A549 (cell line): ENCODE measurements around the gene LHX4. TPM values are rescaled to one million over a fixed set of nuclear protein-coding genes. Genes with fewer than 3 reads are reported as not detected.
A peak's percentile ranks its signal among the peaks of the same experiment; 100 is the strongest.

Experiments
- ATAC-seq, 2 experiments: fragments of 200-7000 bp in 1 of 2; fragments of >200 bp in 1 of 2; cut with Nextera tagmentation in 1 of 2; cut with Tn5 transposase in 1 of 2; 3 replicates each; pipeline versions ENCODE4 v1.8.0 to v1.9.1; 2018 to 2020; ENCODE audit warnings: mild to moderate bottlenecking in 1 of 2, moderate library complexity in 1 of 2
- CTCF ChIA-PET: fragments of 300-600 bp; sonication (Branson Sonifier 250); formaldehyde crosslinking; extraction: SDS; loops from one replicate; lab custom pipeline; 2021; ENCODE audit warnings: antibody characterized with exemption, inconsistent platforms; lab: Yijun Ruan, JAX
- POLR2A ChIA-PET: fragments of 350-600 bp; formaldehyde crosslinking; extraction: SDS; loops from one replicate; lab custom pipeline; 2021; ENCODE audit warnings: antibody characterized with exemption, inconsistent platforms; lab: Yijun Ruan, JAX
- DNase-seq, 2 experiments: peaks; one replicate each; pipeline versions ENCODE4 v3.0.0 to v3.0.0-alpha.2; 2011 to 2016; ENCODE audit warnings: low read depth in 1 of 2, low spot score in 1 of 2
- FAIRE-seq: peaks from 2 replicates; lab custom pipeline; 2011; peaks lifted over from hg19 to GRCh38; lab: Jason Lieb, UNC
- H3K27ac ChIP-seq, 2 experiments: fragments of >200 bp; sonication (Bioruptor Twin); formaldehyde crosslinking; 3 replicates each; pipeline ENCODE4 v1.5.1; 2016 to 2017
- H3K4me1 ChIP-seq: fragments of >200 bp; sonication (Bioruptor Twin); formaldehyde crosslinking; 3 replicates; pipeline ENCODE4 v1.6.1; 2016
- H3K4me2 ChIP-seq: fragments of >200 bp; sonication (Bioruptor Twin); formaldehyde crosslinking; 3 replicates; pipeline ENCODE4 v1.6.1; 2016
- H3K4me3 ChIP-seq: fragments of >200 bp; sonication (Bioruptor Twin); formaldehyde crosslinking; 3 replicates; pipeline ENCODE4 v1.5.1; 2016
- H3K9me3 ChIP-seq: fragments of >200 bp; sonication (Bioruptor Twin); formaldehyde crosslinking; 3 replicates; pipeline ENCODE4 v1.6.1; 2016
- BHLHE40 ChIP-seq: IDR thresholded peaks from 2 replicates; pipeline ENCODE4 v1.6.1; 2012; ENCODE audit warnings: low read depth, low read length, inconsistent platforms
- CBX8 ChIP-seq: fragments of 200-600 bp; sonication (generic); IDR thresholded peaks from 2 replicates; pipeline ENCODE4 v1.6.1; 2016
- CEBPB ChIP-seq, 2 experiments: fragments of >200 bp in 1 of 2; sonication (Bioruptor Twin) in 1 of 2; formaldehyde crosslinking in 1 of 2; IDR thresholded peaks; 2 replicates each; pipeline ENCODE4 v1.6.1; 2012 to 2016
- CHD2 ChIP-seq: fragments of 150-350 bp; IDR thresholded peaks from 2 replicates; pipeline ENCODE4 v1.6.1; 2014; ENCODE audit warnings: low read length; ENCODE audit not compliant: partially characterized antibody
- EHF ChIP-seq: fragments of 250-450 bp; sonication (Bioruptor Pico); IDR thresholded peaks from 2 replicates; pipeline ENCODE4 v1.5.0; 2020; ENCODE audit warnings: mild to moderate bottlenecking
- EHMT2 ChIP-seq: fragments of 200-600 bp; sonication (generic); IDR thresholded peaks from 2 replicates; pipeline ENCODE4 v1.6.1; 2016; ENCODE audit warnings: antibody characterized with exemption, low read depth, mild to moderate bottlenecking, moderate library complexity
- EP300 ChIP-seq, 2 experiments: fragments of >200 bp; sonication (Bioruptor Twin); formaldehyde crosslinking; IDR thresholded peaks; 2 replicates in 1 of 2; 3 replicates in 1 of 2; pipeline ENCODE4 v1.6.1; 2016 to 2017
- ESRRA ChIP-seq: fragments of 150-350 bp; IDR thresholded peaks from 2 replicates; pipeline ENCODE4 v1.6.1; 2014; ENCODE audit warnings: mild to moderate bottlenecking, low read length, borderline replicate concordance
- FOSB ChIP-seq: fragments of 250-450 bp; sonication (Bioruptor Pico); IDR thresholded peaks from 2 replicates; pipeline ENCODE4 v1.5.0; 2020; ENCODE audit warnings: mild to moderate bottlenecking, moderate library complexity
- HDAC2 ChIP-seq: fragments of 200-600 bp; sonication (generic); IDR thresholded peaks from 2 replicates; pipeline ENCODE4 v1.6.1; 2016
- HEYL ChIP-seq: fragments of 250-450 bp; sonication (Bioruptor Pico); IDR thresholded peaks from 2 replicates; pipeline ENCODE4 v1.8.0; 2021; ENCODE audit warnings: mild to moderate bottlenecking, moderate library complexity
- HOXB13 ChIP-seq: fragments of 250-450 bp; sonication (Bioruptor Pico); IDR thresholded peaks from 2 replicates; pipeline ENCODE4 v1.5.0; 2020; ENCODE audit warnings: low read depth, mild to moderate bottlenecking, moderate library complexity
- HOXB5 ChIP-seq: fragments of 250-450 bp; sonication (Bioruptor Pico); IDR thresholded peaks from 2 replicates; pipeline ENCODE4 v1.5.0; 2020; ENCODE audit warnings: mild to moderate bottlenecking, moderate library complexity
- JUNB ChIP-seq: fragments of >200 bp; sonication (Bioruptor Twin); formaldehyde crosslinking; IDR thresholded peaks from 2 replicates; pipeline ENCODE4 v1.6.1; 2016
- KDM1A ChIP-seq: fragments of 200-600 bp; sonication (generic); IDR thresholded peaks from 2 replicates; pipeline ENCODE4 v1.6.1; 2016; ENCODE audit warnings: low read depth, mild to moderate bottlenecking
- MAZ ChIP-seq: fragments of 150-350 bp; IDR thresholded peaks from 2 replicates; pipeline ENCODE4 v1.6.1; 2014; ENCODE audit warnings: antibody characterized with exemption, low read depth, low read length, borderline replicate concordance
- PHF8 ChIP-seq: fragments of 200-600 bp; sonication (generic); IDR thresholded peaks from 2 replicates; pipeline ENCODE4 v1.6.1; 2016; ENCODE audit warnings: low read depth, mild to moderate bottlenecking, antibody characterized with exemption, moderate library complexity, borderline replicate concordance
- POLR2A ChIP-seq: IDR thresholded peaks from 2 replicates; pipeline ENCODE4 v1.6.1; 2012; ENCODE audit warnings: mild to moderate bottlenecking, low read length
- RAD21 ChIP-seq, 2 experiments: fragments of >200 bp in 1 of 2; sonication (Bioruptor Twin) in 1 of 2; formaldehyde crosslinking in 1 of 2; IDR thresholded peaks in 1 of 2; conservative IDR thresholded peaks in 1 of 2; 2 replicates in 1 of 2; 3 replicates in 1 of 2; pipeline ENCODE4 v1.6.1; 2012 to 2018; ENCODE audit warnings: inconsistent platforms in 1 of 2
- RCOR1 ChIP-seq: fragments of 150-350 bp; IDR thresholded peaks from 2 replicates; pipeline ENCODE4 v1.6.1; 2014; ENCODE audit warnings: antibody characterized with exemption, low read length, low read depth
- SMC3 ChIP-seq: fragments of >200 bp; sonication (Bioruptor Twin); formaldehyde crosslinking; IDR thresholded peaks from 3 replicates; pipeline ENCODE4 v1.6.1; 2018; ENCODE audit warnings: inconsistent platforms
- SREBF2 ChIP-seq: fragments of 450-650 bp; IDR thresholded peaks from 2 replicates; pipeline ENCODE4 v1.6.1; 2014; ENCODE audit warnings: mild to moderate bottlenecking, moderate library complexity
- TFCP2L1 ChIP-seq: fragments of 250-450 bp; sonication (Bioruptor Pico); IDR thresholded peaks from 2 replicates; pipeline ENCODE4 v1.5.0; 2021; ENCODE audit warnings: mild to moderate bottlenecking
- ZFP36 ChIP-seq: fragments of 450-650 bp; IDR thresholded peaks from 2 replicates; pipeline ENCODE4 v1.6.1; 2014; ENCODE audit warnings: borderline replicate concordance; ENCODE audit not compliant: partially characterized antibody
- WGBS: methylation state at CpG from one replicate; pipeline ENCODE4 v1.1.6; 2017; ENCODE audit errors: missing lambda C conversion rate; 5-methylcytosine and 5-hydroxymethylcytosine counted together
- polyA plus RNA-seq, 4 experiments: library from polyadenylated mRNA; depleted of rRNA in 3 of 4; stranded (reverse); fragments of >200 nt; fragmentation: RNase III in 1 of 4; extraction: RNeasy Plus Mini Kit Qiagen cat#74134 plus additional on column Dnase treatment in 1 of 4; gene quantifications; 2 replicates in 3 of 4; 3 replicates in 1 of 4; pipeline ENCODE4 v1.2.3, GENCODE V29; 2011 to 2017
- TF ChIP-seq, protein P1 (sequence below): fragments of >200 bp; sonication (Bioruptor Twin); formaldehyde crosslinking; IDR thresholded peaks from 3 replicates; pipeline ENCODE4 v1.6.1; 2016
- TF ChIP-seq, protein P2 (sequence below): fragments of 200-600 bp; sonication (generic); IDR thresholded peaks from 2 replicates; pipeline ENCODE4 v1.6.1; 2016; ENCODE audit warnings: antibody characterized with exemption, mild to moderate bottlenecking, moderate library complexity
- TF ChIP-seq, protein P3 (sequence below): fragments of 250-450 bp; sonication (Bioruptor Pico); IDR thresholded peaks from 2 replicates; pipeline ENCODE4 v1.5.0; 2020; ENCODE audit warnings: low read depth, mild to moderate bottlenecking, moderate library complexity
- TF ChIP-seq, protein P4 (sequence below): IDR thresholded peaks from 2 replicates; pipeline ENCODE4 v1.6.1; 2012
- TF ChIP-seq, protein P5 (sequence below): fragments of 250-450 bp; sonication (Bioruptor Pico); IDR thresholded peaks from 2 replicates; pipeline ENCODE4 v1.5.0; 2021; ENCODE audit warnings: mild to moderate bottlenecking, moderate library complexity, borderline replicate concordance

Gene LHX4
- polyA plus RNA-seq, 2 of the 4 experiments (the other 2 are of a cell fraction), result 0.62 to 0.80 TPM

DNA sequence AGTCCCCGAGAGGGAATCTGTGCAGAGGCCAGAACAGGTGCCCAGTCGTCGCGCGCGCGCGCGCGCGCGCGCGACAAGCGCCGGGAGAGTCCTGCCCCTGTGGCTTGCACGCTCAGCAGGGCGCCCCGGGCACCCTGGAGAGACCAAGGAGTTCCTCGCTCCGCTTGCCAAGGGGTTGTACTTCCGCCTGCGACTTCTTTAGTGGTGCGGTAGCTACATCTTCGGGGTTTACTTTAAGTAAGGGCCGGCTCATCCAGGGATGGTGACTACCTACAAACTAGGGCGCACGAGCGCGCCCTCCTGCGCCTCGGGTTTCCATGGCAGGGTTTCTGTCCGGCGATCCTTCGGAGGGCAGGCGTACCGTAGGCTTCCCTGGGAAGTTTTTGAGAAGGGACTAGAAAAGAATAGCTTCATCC, 1.4 kb downstream of the LHX4 start (continued):
- peak; percentile 28; a peak in 2 of 5 replicates for TF ChIP-seq RAD21 (conservative IDR thresholded peaks at IDR 0.05 in 1 of 2, IDR thresholded peaks at IDR 0.05 in 1 of 2)
- TF ChIP-seq PHF8, result peak; percentile 31; the same call in 1 of the 2 replicates
- TF ChIP-seq JUNB, result no peak
- no peak for TF ChIP-seq SREBF2

DNA sequence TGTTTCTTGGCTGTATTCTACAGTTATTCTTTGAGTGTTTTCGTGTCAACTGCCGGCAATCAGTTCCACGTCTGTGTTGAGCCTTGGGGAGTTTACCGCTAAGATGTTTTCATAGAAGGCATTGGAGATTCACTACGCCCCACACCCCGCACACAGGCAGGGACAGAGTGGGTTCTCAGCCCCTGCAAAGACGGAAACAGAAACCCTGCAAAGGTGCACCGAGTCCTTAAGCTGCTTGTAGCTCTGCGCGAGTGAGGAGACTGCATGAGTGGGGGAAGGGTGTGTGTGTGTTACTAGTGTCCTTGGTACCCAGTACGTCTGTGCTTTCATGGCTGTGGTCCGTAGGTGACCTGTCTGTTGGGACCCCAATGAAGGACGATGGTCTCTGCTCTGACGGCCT, 1.9 kb downstream of the LHX4 start:
- POLR2A ChIA-PET, result interaction anchor here (0.8 kb wide), 1 partner anchor 124 kb away, joined by 3 read pairs; no protein-coding TSS in a partner anchor
- Histone ChIP-seq H3K27ac (peak overlapping the region in 1 of 2 experiments; percentile 87; a peak in 3 of 6 replicates), H3K4me3 (peak overlapping the region; percentile 70), H3K9me3 (no peaks in the 10 kb centered on the region), H3K4me1 (peaks cover 4% of the 10 kb centered on the region; the same call in 2 of the 3 replicates), H3K4me2 (peak overlapping the region; percentile 97)
- no peak for DNase-seq
- ATAC-seq, result no peak; a peak in 2 of 6 replicates
- CTCF ChIA-PET, result interaction anchor here (0.9 to 5.8 kb wide), 20 partner anchors 9 to 364 kb away, joined by 3 to 40 read pairs (median 4); partner anchors contain the start of gene TOR1AIP1
- FAIRE-seq, result no peak
- TF ChIP-seq, protein P1, sequence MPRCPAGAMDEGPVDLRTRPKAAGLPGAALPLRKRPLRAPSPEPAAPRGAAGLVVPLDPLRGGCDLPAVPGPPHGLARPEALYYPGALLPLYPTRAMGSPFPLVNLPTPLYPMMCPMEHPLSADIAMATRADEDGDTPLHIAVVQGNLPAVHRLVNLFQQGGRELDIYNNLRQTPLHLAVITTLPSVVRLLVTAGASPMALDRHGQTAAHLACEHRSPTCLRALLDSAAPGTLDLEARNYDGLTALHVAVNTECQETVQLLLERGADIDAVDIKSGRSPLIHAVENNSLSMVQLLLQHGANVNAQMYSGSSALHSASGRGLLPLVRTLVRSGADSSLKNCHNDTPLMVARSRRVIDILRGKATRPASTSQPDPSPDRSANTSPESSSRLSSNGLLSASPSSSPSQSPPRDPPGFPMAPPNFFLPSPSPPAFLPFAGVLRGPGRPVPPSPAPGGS, result no peak
- TF ChIP-seq SMC3, result no peak
- no peak for TF ChIP-seq HOXB13 (CRISPR knock-in tag)
- TF ChIP-seq MAZ, result no peak
- TF ChIP-seq, protein P2, sequence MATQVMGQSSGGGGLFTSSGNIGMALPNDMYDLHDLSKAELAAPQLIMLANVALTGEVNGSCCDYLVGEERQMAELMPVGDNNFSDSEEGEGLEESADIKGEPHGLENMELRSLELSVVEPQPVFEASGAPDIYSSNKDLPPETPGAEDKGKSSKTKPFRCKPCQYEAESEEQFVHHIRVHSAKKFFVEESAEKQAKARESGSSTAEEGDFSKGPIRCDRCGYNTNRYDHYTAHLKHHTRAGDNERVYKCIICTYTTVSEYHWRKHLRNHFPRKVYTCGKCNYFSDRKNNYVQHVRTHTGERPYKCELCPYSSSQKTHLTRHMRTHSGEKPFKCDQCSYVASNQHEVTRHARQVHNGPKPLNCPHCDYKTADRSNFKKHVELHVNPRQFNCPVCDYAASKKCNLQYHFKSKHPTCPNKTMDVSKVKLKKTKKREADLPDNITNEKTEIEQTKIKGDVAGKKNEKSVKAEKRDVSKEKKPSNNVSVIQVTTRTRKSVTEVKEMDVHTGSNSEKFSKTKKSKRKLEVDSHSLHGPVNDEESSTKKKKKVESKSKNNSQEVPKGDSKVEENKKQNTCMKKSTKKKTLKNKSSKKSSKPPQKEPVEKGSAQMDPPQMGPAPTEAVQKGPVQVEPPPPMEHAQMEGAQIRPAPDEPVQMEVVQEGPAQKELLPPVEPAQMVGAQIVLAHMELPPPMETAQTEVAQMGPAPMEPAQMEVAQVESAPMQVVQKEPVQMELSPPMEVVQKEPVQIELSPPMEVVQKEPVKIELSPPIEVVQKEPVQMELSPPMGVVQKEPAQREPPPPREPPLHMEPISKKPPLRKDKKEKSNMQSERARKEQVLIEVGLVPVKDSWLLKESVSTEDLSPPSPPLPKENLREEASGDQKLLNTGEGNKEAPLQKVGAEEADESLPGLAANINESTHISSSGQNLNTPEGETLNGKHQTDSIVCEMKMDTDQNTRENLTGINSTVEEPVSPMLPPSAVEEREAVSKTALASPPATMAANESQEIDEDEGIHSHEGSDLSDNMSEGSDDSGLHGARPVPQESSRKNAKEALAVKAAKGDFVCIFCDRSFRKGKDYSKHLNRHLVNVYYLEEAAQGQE, result no peak
- no peak for TF ChIP-seq CHD2
- no peak for TF ChIP-seq HEYL (CRISPR knock-in tag)
- 30% methylated on average over 14 of the region's 14 CpGs for WGBS

DNA sequence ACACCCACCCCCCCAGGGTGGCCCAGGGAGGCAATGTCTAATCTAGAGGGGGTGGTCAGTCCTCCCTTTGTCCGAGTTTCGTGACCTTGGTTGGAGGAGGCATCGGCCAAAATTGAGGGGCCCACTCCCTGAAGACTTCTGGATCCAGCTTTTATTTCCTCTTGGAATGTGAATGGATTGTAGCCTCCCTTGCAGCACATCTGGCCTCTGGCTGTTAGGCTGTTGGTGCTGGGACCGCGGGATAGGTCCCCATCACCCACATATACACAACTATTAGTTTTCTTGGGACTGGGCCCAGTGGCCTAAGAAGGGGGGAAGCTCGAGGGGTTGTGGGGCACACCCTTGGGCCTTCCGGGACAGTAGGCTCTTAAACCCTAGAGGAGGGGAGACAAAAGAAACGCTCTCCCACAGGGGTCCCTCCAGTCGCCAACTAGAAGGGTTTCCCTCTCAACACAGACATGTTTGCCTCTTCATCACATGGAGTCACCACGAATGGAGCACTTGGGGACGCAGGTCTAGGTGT, 2.5 kb downstream of the LHX4 start:
- TF ChIP-seq TFCP2L1 (CRISPR knock-in tag) (no peak), EHF (CRISPR knock-in tag) (no peak), EP300 (IDR thresholded peaks at IDR 0.05) (no peak), HOXB13 (CRISPR knock-in tag) (no peak), HDAC2 (no peak), POLR2A (no peak), HOXB5 (CRISPR knock-in tag) (no peak), KDM1A (no peak), BHLHE40 (no peak), CBX8 (no peak), FOSB (CRISPR knock-in tag) (no peak), EHMT2 (no peak), PHF8 (no peak), ESRRA (no peak), RCOR1 (no peak), CEBPB (IDR thresholded peaks at IDR 0.05) (no peak), ZFP36 (no peak)
- TF ChIP-seq, protein P3, sequence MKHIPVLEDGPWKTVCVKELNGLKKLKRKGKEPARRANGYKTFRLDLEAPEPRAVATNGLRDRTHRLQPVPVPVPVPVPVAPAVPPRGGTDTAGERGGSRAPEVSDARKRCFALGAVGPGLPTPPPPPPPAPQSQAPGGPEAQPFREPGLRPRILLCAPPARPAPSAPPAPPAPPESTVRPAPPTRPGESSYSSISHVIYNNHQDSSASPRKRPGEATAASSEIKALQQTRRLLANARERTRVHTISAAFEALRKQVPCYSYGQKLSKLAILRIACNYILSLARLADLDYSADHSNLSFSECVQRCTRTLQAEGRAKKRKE (CRISPR knock-in tag), result no peak
- TF ChIP-seq, protein P4, sequence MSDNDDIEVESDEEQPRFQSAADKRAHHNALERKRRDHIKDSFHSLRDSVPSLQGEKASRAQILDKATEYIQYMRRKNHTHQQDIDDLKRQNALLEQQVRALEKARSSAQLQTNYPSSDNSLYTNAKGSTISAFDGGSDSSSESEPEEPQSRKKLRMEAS, result no peak
- TF ChIP-seq, protein P5, sequence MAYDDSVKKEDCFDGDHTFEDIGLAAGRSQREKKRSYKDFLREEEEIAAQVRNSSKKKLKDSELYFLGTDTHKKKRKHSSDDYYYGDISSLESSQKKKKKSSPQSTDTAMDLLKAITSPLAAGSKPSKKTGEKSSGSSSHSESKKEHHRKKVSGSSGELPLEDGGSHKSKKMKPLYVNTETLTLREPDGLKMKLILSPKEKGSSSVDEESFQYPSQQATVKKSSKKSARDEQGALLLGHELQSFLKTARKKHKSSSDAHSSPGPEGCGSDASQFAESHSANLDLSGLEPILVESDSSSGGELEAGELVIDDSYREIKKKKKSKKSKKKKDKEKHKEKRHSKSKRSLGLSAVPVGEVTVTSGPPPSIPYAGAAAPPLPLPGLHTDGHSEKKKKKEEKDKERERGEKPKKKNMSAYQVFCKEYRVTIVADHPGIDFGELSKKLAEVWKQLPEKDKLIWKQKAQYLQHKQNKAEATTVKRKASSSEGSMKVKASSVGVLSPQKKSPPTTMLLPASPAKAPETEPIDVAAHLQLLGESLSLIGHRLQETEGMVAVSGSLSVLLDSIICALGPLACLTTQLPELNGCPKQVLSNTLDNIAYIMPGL (CRISPR knock-in tag), result no peak
- Histone ChIP-seq H3K4me3 (no peak overlapping the region), H3K9me3 (no peaks in the 10 kb centered on the region), H3K4me2 (no peak overlapping the region), H3K4me1 (peaks cover 4% of the 10 kb centered on the region; the same call in 2 of the 3 replicates), H3K27ac (no peak overlapping the region)
- DNase-seq (no peak), ATAC-seq (no peak), FAIRE-seq (no peak)
- ChIA-PET POLR2A (no interaction called here), CTCF (interaction anchor here (0.9 to 5.8 kb wide), 14 partner anchors 10 to 365 kb away, joined by 3 to 40 read pairs (median 6); no protein-coding TSS in a partner anchor)
- 81% methylated on average over 11 of the region's 11 CpGs for WGBS
